Measurements from ENCODE around the gene PGK1.
"Not testable (repeated sequence)": the region's sequence is repeated elsewhere in the genome, so short reads cannot be mapped to it uniquely, and the experiment has no call there.

Gene PGK1

GRCh38 chrX:78129714-78130113 lies 25.7 kb downstream of the PGK1 start:
- TF ChIP-seq ZNF274 (IDR thresholded peaks at IDR 0.05; ENCODE audit: low read depth, low read length): no peak
- no peak overlapping the region for H3K4me3 ChIP-seq (ENCODE audit: low read length)

GRCh38 chrX:78130396-78130795 lies 26.3 kb downstream of the PGK1 start:
- H3K4me3 ChIP-seq (ENCODE audit: low read length): no peak overlapping the region
- no peak for TF ChIP-seq ZNF274 (IDR thresholded peaks at IDR 0.05; ENCODE audit: low read depth, low read length)

DNA sequence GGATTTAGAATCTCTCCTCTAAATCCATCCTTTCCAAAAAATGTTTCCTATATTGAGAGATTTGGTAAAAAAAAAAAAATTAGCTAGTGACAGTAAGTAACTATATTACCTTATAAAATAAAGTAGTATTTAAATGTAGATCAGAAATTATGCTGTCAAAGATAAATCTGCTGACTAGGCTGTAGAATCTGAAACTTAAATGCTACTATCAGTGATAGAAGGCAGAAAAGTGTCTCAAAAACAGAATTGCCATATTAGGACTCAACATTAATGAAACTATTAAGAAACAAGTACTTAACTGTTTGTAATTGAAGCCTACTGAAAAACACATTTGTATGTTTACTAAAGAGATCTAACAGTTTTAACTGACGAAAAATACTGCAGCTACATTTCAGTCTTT lies 27.1 kb downstream of the PGK1 start:
- TF ChIP-seq ZNF274 (IDR thresholded peaks at IDR 0.05; ENCODE audit: low read depth, low read length): no peak
- H3K4me3 ChIP-seq (ENCODE audit: low read length): no peak overlapping the region

GRCh38 chrX:78133238-78133960 lies 29.4 kb downstream of the PGK1 start:
- no peak overlapping the region for H3K4me3 ChIP-seq (ENCODE audit: low read length)
- TF ChIP-seq ZNF274 (IDR thresholded peaks at IDR 0.05; ENCODE audit: low read depth, low read length): no peak

DNA sequence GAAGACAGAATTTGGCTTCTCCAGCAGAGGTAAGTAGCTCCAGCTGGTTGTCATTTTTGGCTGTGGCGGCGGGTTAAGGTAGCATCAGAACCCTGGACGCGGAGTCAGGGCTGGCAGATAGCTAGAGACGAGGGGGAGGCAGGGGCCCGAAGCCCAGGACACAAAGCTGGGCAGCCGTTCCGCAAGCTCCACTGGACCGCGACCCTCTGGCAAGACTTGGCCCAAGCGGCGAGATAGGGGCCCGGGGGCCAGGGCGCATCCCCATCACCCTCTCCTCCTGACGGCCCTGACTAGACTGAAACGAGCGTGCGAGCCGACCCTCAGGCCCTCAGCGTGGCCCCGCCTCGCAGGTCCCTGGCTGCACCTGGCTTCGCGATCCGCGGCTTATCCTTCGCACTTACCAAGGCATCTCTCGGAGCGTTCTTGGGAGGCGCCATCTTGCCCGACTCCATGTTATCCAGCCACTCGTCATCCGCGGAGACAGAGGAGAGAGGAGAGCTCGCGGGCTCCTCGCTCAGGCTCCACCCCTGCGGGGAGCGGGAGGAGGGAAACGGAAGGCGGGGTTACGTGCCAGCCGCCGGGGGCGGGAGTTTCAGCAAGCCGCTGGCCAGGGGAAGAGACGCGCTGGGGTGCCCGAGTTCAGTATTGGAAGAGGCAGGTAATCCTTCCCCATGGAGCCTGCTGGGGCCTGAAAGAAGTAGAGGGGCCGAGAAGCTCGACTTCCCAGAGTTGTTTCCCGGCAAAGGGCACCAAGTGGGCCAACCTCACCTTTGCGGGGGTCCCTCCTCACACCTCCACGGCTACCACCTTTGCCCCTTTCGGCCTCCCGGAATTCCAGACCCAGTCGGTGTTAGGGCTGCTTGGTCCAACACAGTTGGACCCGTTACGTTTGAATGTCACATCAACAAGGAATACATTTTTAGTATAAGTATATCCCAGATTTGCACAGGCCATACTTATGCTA lies 35.4 kb downstream of the PGK1 start, which contains the start of gene TAF9B:
TAF9B (minus strand) TSS at position 491 of the 964 bp plus-strand sequence; CDS start at position 452, 39 bp downstream.
- TF ChIP-seq ZNF274 (IDR thresholded peaks at IDR 0.05; ENCODE audit: low read depth, low read length): no peak
- H3K4me3 ChIP-seq (ENCODE audit: low read length): peak within 1 kb of the TSS; percentile 81

DNA sequence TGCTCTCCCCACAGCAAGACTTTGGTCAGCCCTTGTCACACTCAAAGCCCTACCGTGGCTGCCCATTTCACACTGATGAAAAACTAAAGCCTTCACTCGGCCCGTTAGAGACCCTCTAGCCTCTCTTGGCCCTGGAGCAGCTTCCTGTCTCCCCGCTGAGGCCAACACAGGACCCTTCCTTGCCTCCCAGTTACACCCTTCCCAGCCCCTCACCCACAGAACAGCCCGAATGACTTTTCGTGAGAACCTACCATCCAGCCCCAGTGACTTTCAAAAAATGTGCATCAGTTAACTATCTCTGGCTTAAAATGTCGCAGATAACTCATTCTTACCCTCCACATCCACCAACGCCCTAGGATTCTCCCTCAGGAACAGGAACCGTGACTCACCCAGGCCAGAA lies 36.2 kb downstream of the PGK1 start:
- no peak for TF ChIP-seq ZNF274 (IDR thresholded peaks at IDR 0.05; ENCODE audit: low read depth, low read length)
- no peak overlapping the region; the same call in 1 of the 2 replicates for H3K4me3 ChIP-seq (ENCODE audit: low read length)

GRCh38 chrX:78147002-78147540 lies 43.0 kb downstream of the PGK1 start:
- H3K4me3 ChIP-seq (ENCODE audit: low read length): not testable (repeated sequence)

DNA sequence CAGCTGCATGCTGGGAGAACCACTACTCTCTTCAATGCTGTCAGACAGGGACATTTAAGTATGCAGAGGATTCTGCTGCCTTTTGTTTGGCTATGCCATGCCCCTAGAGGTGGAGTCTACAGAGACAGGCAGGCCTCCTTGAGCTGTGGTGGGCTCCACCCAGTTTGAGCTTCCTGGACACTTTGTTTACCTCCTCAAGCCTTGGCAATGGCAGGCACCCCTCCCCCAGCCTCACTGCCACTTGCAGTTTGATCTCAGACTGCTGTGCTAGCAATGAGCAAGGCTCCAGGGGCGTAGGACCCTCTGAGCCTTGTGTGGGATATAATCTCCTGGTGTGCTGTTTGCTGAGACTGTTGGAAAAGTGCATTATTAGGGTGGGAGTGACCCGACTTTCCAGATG lies 53.3 kb downstream of the PGK1 start:
- not testable (repeated sequence) for H3K4me3 ChIP-seq (ENCODE audit: low read length)

DNA sequence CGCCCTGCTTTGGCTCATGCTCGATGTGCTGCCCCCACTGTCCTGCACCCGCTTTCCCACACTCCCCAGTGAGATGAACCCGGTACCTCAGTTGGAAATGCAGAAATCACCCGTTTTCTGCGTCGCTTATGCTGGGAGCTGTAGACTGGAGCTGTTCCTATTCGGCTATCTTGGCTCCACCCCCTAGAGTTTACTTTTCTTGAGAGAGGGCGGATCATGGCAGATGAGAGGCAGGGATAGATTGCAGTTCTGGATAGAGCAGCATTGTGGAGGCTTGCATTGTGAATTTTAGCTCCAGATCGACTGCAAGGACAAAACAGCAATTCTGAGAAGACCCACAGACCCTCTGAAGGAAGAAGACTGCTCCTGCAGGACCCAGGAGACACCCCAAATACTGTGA lies 53.8 kb downstream of the PGK1 start:
- not testable (repeated sequence) for H3K4me3 ChIP-seq (ENCODE audit: low read length)

DNA sequence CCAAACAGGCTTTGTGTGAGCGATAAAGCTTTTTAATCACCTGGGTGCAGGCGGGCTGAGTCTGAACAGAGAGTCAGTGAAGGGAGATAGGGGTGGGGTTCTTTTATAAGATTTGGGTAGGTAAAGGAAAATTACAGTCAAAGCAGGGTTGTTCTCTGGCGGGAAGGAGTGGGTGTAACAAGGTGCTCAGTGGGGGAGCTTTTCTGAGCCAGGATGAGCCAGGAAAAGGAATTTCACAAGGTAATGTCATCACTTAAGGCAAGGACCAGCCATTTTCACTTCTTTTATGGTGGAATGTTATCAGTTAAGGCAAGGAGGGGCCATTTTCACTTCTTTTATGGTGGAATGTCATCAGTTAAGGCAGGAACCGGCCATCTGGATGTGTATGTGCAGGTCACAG lies 56.7 kb downstream of the PGK1 start:
- H3K4me3 ChIP-seq (ENCODE audit: low read length): not testable (repeated sequence)

DNA sequence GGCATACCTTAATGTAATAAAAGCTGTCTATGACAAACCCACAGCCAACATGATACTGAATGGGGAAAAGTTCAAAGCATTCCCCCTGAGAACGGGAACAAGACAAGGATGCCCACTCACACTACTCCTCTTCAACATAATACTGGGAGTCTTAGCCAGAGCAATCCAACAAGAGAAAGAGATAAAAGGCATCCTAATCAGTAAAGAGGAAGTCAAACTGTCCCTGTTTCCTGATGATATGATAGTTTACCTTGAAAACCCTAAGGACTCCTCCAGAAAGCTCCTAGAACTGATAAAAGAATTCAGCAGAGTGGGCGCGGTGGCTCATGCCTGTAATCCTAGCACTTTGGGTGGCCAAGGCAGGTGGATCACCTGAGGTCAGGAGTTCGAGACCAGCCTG lies 59.1 kb downstream of the PGK1 start:
- not testable (repeated sequence) for H3K4me3 ChIP-seq (ENCODE audit: low read length)

- H3K4me3 ChIP-seq (ENCODE audit: low read length): no peak overlapping the region
- no peak for TF ChIP-seq ZNF274 (IDR thresholded peaks at IDR 0.05; ENCODE audit: low read depth, low read length)
Measured at GRCh38 chrX:78165425-78165824, 61.4 kb downstream of the PGK1 start.

DNA sequence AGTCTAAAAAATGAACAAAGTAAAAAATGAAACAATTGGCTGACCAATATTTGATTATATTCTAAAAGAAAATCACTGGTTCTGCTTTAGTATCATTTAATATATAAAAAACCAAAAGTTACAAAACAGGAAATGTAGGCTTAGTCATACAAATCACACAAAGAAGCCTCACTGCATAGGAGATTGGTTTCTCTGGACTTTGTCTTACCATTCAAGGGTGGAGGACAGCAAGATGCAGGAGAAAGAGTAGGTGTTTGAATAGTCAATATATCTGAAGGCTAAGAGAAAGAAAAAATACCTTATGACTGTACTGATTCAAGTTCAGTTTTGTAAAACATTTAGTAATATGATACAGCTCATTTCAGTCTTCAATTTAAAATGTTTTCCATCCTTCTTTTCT lies 64.0 kb downstream of the PGK1 start:
- no peak overlapping the region for H3K4me3 ChIP-seq (ENCODE audit: low read length)
- no peak for TF ChIP-seq ZNF274 (IDR thresholded peaks at IDR 0.05; ENCODE audit: low read depth, low read length)

All from GM08714 (cell line).